GM06990 (cell line): ENCODE data around the gene TMEM106C.

Experiments
- DNase-seq: peaks from one replicate; pipeline ENCODE4 v3.0.0-alpha.2; 2011; ENCODE audit not compliant: insufficient read length; ENCODE audit errors: extremely low read depth
- H3K27me3 ChIP-seq: replicated peaks from 2 replicates; pipeline ENCODE4 v1.6.0; 2011; ENCODE audit warnings: low read length; ENCODE audit not compliant: control insufficient read depth, insufficient read depth
- H3K36me3 ChIP-seq: 2 replicates; pipeline ENCODE4 v1.5.1; 2011; ENCODE audit warnings: low read length; ENCODE audit not compliant: control insufficient read depth, insufficient read depth
- H3K4me3 ChIP-seq: replicated peaks from 2 replicates; pipeline ENCODE4 v1.5.1; 2011; ENCODE audit warnings: low read depth, mild to moderate bottlenecking, control low read depth, low read length
- CTCF ChIP-seq: IDR thresholded peaks from 2 replicates; pipeline ENCODE4 v1.5.1; 2011; ENCODE audit warnings: low read length, control low read depth, mild to moderate bottlenecking, inconsistent platforms; ENCODE audit not compliant: insufficient read depth, poor library complexity, severe bottlenecking

TMEM106C gene

GRCh38 chr12:48016373-48017020, 53.1 kb downstream of the TMEM106C start:
- Histone ChIP-seq H3K36me3 (no peaks in the 10 kb centered on the region), H3K4me3 (no peak overlapping the region), H3K27me3 (peaks cover 1% of the 10 kb centered on the region)
- no peak for DNase-seq
- TF ChIP-seq CTCF = no peak

DNA sequence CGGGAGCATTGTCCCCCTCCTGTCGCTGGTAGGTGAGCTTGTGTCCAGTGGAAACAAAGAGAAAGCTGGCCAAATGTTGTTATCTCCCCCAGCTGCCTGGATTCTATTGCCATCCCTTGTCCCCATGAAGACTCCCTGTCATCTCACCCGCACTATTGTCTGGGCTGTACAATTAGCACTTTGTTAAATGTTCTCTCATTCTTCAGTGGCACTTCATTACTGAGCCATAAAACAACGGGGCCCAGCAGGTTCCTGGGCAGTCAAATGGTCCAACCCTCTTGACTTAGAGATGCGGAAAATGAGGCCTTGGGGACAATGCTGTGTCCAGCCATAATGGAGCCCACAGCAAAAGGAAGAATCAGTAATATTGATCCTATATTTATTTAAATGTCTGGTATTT, 54.1 kb downstream of the TMEM106C start:
- Histone ChIP-seq H3K36me3 (no peaks in the 10 kb centered on the region), H3K27me3 (peaks cover 1% of the 10 kb centered on the region), H3K4me3 (no peak overlapping the region)
- no peak for TF ChIP-seq CTCF
- no peak for DNase-seq

DNA sequence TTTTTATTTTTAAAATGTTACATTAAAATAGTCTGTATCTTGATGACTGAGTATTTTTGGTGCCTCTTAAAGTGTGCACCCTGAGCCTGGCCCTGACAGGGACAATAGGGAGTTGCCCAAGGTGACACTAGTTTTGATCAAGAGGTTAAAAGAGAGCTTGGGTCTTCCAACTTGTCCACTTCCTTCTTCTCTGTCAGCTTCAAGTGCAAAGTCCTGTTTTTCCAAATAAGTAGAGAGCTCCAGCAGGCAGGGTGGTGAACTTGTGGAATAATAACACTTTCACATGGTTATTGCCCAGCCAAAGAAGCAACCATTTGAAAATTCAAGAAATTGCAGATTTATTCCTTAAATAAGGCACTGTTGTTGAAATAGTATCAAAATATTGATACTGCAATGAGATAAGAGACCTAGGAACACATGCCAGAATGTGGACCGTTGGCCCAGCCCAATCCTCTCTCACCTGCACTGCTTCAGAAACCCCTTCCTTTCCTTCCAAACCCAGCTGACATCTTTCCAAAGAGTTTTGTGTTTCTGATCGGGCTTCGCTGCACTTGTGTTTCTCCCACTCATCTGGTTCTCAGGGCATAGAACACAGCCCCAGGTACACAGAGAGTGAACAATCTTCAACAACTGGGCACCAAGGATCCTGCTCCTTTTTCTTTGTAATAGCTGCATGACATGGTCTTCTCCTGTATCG, 54.7 kb downstream of the TMEM106C start:
- DNase-seq = no peak
- no peak for TF ChIP-seq CTCF
- H3K36me3 ChIP-seq = no peaks in the 10 kb centered on the region
- peaks cover 3% of the 10 kb centered on the region for H3K27me3 ChIP-seq
- no peak overlapping the region for H3K4me3 ChIP-seq
